K562 (cell line): Measurements from ENCODE around the gene IL1B.

Experiments
- ATF4 ChIP-seq: fragments of 450-650 bp; formaldehyde crosslinking; IDR thresholded peaks from 2 replicates; pipeline ENCODE4 v1.4.0; 2022; ENCODE audit warnings: mild to moderate bottlenecking, moderate library complexity
- BACH1 ChIP-seq: fragments of 200-800 bp; sonication (Bioruptor generic); IDR thresholded peaks from 2 replicates; pipeline ENCODE4 v1.6.1; 2016; ENCODE audit warnings: missing genetic modification characterization, missing compliant biosample characterization
- BHLHE40 ChIP-seq: IDR thresholded peaks from 2 replicates; pipeline ENCODE4 v1.6.1; 2011; ENCODE audit warnings: low read length, improper control_type of control experiment
- CBX2 ChIP-seq: fragments of 200-600 bp; sonication (generic); IDR thresholded peaks from one replicate; pipeline ENCODE4 v1.6.1; 2012; ENCODE audit warnings: mild to moderate bottlenecking, low read length, inconsistent platforms; ENCODE audit not compliant: insufficient read depth, poor library complexity, severe bottlenecking
- FOXJ2 ChIP-seq: fragments of 200-800 bp; sonication (Bioruptor generic); IDR thresholded peaks from 2 replicates; pipeline ENCODE4 v1.6.1; 2016; ENCODE audit warnings: missing genetic modification characterization, missing compliant biosample characterization
- NFATC3 ChIP-seq: fragments of 450-650 bp; IDR thresholded peaks from 2 replicates; pipeline ENCODE4 v1.6.1; 2017; ENCODE audit warnings: mild to moderate bottlenecking
- NFXL1 ChIP-seq: fragments of 450-650 bp; formaldehyde crosslinking; IDR thresholded peaks from 2 replicates; pipeline ENCODE4 v1.4.0; 2021; ENCODE audit warnings: mild to moderate bottlenecking
- NFYB ChIP-seq: IDR thresholded peaks from 2 replicates; pipeline ENCODE4 v1.6.1; 2011; ENCODE audit warnings: mild to moderate bottlenecking, moderate library complexity; ENCODE audit not compliant: insufficient read length; ENCODE audit errors: extremely low read depth
- TAF1 ChIP-seq: IDR thresholded peaks from 2 replicates; pipeline ENCODE4 v1.6.1; 2011; ENCODE audit warnings: mild to moderate bottlenecking, low read length, moderate library complexity; ENCODE audit not compliant: insufficient read depth, control insufficient read depth, severe bottlenecking; ENCODE audit errors: extremely low read depth
- TF ChIP-seq, protein P1 (sequence below), 2 experiments: fragments of 450-650 bp in 1 of 2; sonication (generic) in 1 of 2; formaldehyde crosslinking in 1 of 2; IDR thresholded peaks in 1 of 2; conservative IDR thresholded peaks in 1 of 2; 2 replicates each; pipeline versions ENCODE4 v1.6.1 to v1.8.1; 2016 to 2023; ENCODE audit warnings: mild to moderate bottlenecking in 2 of 2, moderate library complexity in 2 of 2, inconsistent platforms in 1 of 2, missing genetic modification reagents in 1 of 2

- TF ChIP-seq, protein P1, sequence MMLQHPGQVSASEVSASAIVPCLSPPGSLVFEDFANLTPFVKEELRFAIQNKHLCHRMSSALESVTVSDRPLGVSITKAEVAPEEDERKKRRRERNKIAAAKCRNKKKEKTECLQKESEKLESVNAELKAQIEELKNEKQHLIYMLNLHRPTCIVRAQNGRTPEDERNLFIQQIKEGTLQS (IDR thresholded peaks at IDR 0.05): no peak
- TF ChIP-seq, protein P1 (CRISPR knock-in tag; conservative IDR thresholded peaks at IDR 0.05): no peak
- TF ChIP-seq BACH1 (tag) (no peak), ATF4 (CRISPR knock-in tag) (no peak), BHLHE40 (no peak), CBX2 (no peak), NFATC3 (no peak), TAF1 (no peak), FOXJ2 (no peak), NFXL1 (CRISPR knock-in tag) (no peak), NFYB (no peak)
Measured at GRCh38 chr2:112827604-112828185, 8.9 kb downstream of the IL1B start.
